Astrocyte (in vitro differentiated cells and primary cell): Measurements from ENCODE around the gene MGAT5. TPM values are rescaled to one million over a fixed set of nuclear protein-coding genes. Genes with fewer than 3 reads are reported as not detected.

ENCODE experiments used
- DNase-seq: peaks from one replicate; pipeline ENCODE4 v3.0.0-alpha.2; 2010; ENCODE audit warnings: low read depth
- FAIRE-seq: peaks from 2 replicates; lab custom pipeline; 2011; peaks lifted over from hg19 to GRCh38; lab: Jason Lieb, UNC
- H2AFZ ChIP-seq: 2 replicates; pipeline ENCODE4 v1.6.0; 2012; ENCODE audit warnings: low read depth, low read length, inconsistent platforms
- H3K27ac ChIP-seq: 2 replicates; pipeline ENCODE4 v1.5.1; 2011; ENCODE audit warnings: low read depth, low read length, inconsistent platforms
- H3K27me3 ChIP-seq: 2 replicates; pipeline ENCODE4 v1.6.0; 2011; ENCODE audit warnings: low read length, inconsistent platforms; ENCODE audit not compliant: insufficient read depth
- H3K36me3 ChIP-seq: 2 replicates; pipeline ENCODE4 v1.5.1; 2011; ENCODE audit warnings: low read length, inconsistent platforms; ENCODE audit not compliant: insufficient read depth
- H3K4me1 ChIP-seq: 2 replicates; pipeline ENCODE4 v1.5.1; 2011; ENCODE audit warnings: low read length, inconsistent platforms; ENCODE audit not compliant: insufficient read depth
- H3K4me2 ChIP-seq: 2 replicates; pipeline ENCODE4 v1.6.0; 2012; ENCODE audit warnings: low read length, inconsistent platforms
- H3K4me3 ChIP-seq: 2 replicates; pipeline ENCODE4 v1.5.1; 2011; ENCODE audit warnings: low read depth, mild to moderate bottlenecking, low read length, inconsistent platforms; ENCODE audit not compliant: insufficient read depth
- H3K79me2 ChIP-seq: 2 replicates; pipeline ENCODE4 v1.6.0; 2012; ENCODE audit warnings: mild to moderate bottlenecking, low read length, inconsistent platforms; ENCODE audit not compliant: insufficient read depth
- H3K9ac ChIP-seq: 2 replicates; pipeline ENCODE4 v1.6.0; 2012; ENCODE audit warnings: mild to moderate bottlenecking, low read length, inconsistent platforms
- H3K9me3 ChIP-seq: 2 replicates; pipeline ENCODE4 v1.5.1; 2012; ENCODE audit warnings: low read depth, mild to moderate bottlenecking, low read length, inconsistent platforms; ENCODE audit not compliant: insufficient read depth
- H4K20me1 ChIP-seq: 2 replicates; pipeline ENCODE4 v1.6.0; 2012; ENCODE audit warnings: low read length, inconsistent platforms; ENCODE audit not compliant: insufficient read depth
- H3K27ac Mint-ChIP-seq: one replicate; pipeline ENCODE4 v1.8.0; 2021; ENCODE audit warnings: mild to moderate bottlenecking, mixed read lengths; ENCODE audit not compliant: unreplicated experiment
- H3K27me3 Mint-ChIP-seq: one replicate; pipeline ENCODE4 v1.8.0; 2021; ENCODE audit warnings: low read depth, mixed read lengths; ENCODE audit not compliant: unreplicated experiment
- H3K36me3 Mint-ChIP-seq: one replicate; pipeline ENCODE4 v1.8.0; 2021; ENCODE audit warnings: low read depth, mixed read lengths; ENCODE audit not compliant: unreplicated experiment
- H3K4me1 Mint-ChIP-seq: one replicate; pipeline ENCODE4 v1.8.0; 2021; ENCODE audit warnings: low read depth, mixed read lengths; ENCODE audit not compliant: unreplicated experiment
- H3K4me3 Mint-ChIP-seq: one replicate; pipeline ENCODE4 v1.8.0; 2021; ENCODE audit warnings: mild to moderate bottlenecking, moderate library complexity, mixed read lengths; ENCODE audit not compliant: unreplicated experiment
- H3K9me3 Mint-ChIP-seq: one replicate; pipeline ENCODE4 v1.8.0; 2021; ENCODE audit warnings: mild to moderate bottlenecking, mixed read lengths; ENCODE audit not compliant: unreplicated experiment
- EZH2 ChIP-seq: IDR thresholded peaks from 2 replicates; pipeline ENCODE4 v1.6.1; 2012; ENCODE audit warnings: mild to moderate bottlenecking, low read length, inconsistent platforms; ENCODE audit not compliant: insufficient read depth
- total RNA-seq: library from RNA; stranded (reverse); gene quantifications from 2 replicates; pipeline ENCODE4 v1.2.1, GENCODE V29; 2021
- TF ChIP-seq, protein P1 (sequence below): IDR thresholded peaks from 2 replicates; pipeline ENCODE4 v1.5.1; 2011; ENCODE audit warnings: low read depth, mild to moderate bottlenecking, inconsistent platforms, low read length, moderate library complexity; ENCODE audit not compliant: insufficient read depth

MGAT5 gene
- total RNA-seq, 1 donor from 2014 or later, result 80.2 TPM

DNA sequence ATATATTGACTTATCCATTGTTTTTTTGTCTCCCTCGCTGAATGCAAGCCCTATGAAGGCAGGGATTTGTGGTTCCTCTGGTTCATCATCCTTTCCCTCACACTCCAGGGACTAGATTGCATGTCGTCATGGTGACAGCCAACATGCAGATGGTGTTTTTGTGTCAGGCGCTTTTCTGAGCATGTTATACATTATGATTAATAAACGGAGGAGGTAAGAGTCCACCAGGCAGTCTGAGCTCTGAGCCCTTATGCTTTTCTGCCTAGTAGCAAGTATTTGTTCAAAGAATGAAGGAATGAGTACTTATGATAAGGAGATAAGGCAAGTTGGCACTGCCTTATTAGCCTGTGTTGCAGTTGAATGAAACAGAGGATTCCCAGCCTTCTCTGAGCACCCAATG is 181.6 kb downstream of the MGAT5 start:
- Histone ChIP-seq H3K9me3 (no peaks in the 10 kb centered on the region), H3K27me3 (no peaks in the 10 kb centered on the region), H3K27ac (no peak overlapping the region), H3K9ac (no peak overlapping the region), H2AFZ (no peak overlapping the region), H4K20me1 (no peaks in the 10 kb centered on the region), H3K79me2 (no peaks in the 10 kb centered on the region), H3K4me3 (no peak overlapping the region), H3K36me3 (no peaks in the 10 kb centered on the region), H3K4me2 (no peak overlapping the region), H3K4me1 (peaks cover 12% of the 10 kb centered on the region)
- H3K27ac Mint-ChIP-seq, result no peak overlapping the region
- no peak overlapping the region for H3K4me3 Mint-ChIP-seq
- no peaks in the 10 kb centered on the region for H3K27me3 Mint-ChIP-seq
- FAIRE-seq (no peak), DNase-seq (no peak)
- TF ChIP-seq EZH2, result no peak
- TF ChIP-seq, protein P1, sequence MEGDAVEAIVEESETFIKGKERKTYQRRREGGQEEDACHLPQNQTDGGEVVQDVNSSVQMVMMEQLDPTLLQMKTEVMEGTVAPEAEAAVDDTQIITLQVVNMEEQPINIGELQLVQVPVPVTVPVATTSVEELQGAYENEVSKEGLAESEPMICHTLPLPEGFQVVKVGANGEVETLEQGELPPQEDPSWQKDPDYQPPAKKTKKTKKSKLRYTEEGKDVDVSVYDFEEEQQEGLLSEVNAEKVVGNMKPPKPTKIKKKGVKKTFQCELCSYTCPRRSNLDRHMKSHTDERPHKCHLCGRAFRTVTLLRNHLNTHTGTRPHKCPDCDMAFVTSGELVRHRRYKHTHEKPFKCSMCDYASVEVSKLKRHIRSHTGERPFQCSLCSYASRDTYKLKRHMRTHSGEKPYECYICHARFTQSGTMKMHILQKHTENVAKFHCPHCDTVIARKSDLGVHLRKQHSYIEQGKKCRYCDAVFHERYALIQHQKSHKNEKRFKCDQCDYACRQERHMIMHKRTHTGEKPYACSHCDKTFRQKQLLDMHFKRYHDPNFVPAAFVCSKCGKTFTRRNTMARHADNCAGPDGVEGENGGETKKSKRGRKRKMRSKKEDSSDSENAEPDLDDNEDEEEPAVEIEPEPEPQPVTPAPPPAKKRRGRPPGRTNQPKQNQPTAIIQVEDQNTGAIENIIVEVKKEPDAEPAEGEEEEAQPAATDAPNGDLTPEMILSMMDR, result no peak
- peaks cover 30% of the 10 kb centered on the region for H3K36me3 Mint-ChIP-seq
- peaks cover 2% of the 10 kb centered on the region for H3K9me3 Mint-ChIP-seq
- H3K4me1 Mint-ChIP-seq, result peaks cover 26% of the 10 kb centered on the region

DNA sequence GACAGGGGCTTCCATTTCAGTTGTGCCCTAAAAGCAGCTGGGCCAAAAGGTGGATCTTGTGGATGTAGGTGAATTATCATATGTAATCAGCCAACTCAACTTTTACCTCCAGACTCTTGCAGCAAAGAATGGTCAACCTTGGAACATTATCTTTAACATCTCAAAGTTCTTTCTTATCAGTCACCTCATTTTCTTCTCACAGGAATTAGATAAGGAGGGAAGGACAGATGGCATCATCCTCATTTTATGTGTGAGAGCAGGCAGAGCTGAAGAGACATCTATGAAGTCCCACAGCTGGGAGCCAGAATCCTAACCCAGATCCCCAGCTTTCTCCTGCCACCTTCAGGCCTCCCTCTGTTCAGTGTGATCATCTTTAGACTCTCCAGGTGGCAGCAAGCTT is 182.1 kb downstream of the MGAT5 start:
- Histone ChIP-seq H3K4me3 (no peak overlapping the region), H4K20me1 (no peaks in the 10 kb centered on the region), H3K9me3 (no peaks in the 10 kb centered on the region), H3K9ac (no peak overlapping the region), H3K79me2 (no peaks in the 10 kb centered on the region), H3K4me2 (no peak overlapping the region), H3K27ac (no peak overlapping the region), H3K4me1 (peaks cover 12% of the 10 kb centered on the region), H3K27me3 (no peaks in the 10 kb centered on the region), H2AFZ (no peak overlapping the region), H3K36me3 (no peaks in the 10 kb centered on the region)
- DNase-seq (no peak), FAIRE-seq (no peak)
- H3K27me3 Mint-ChIP-seq, result no peaks in the 10 kb centered on the region
- no peak overlapping the region for H3K4me3 Mint-ChIP-seq
- peaks cover 28% of the 10 kb centered on the region for H3K36me3 Mint-ChIP-seq
- TF ChIP-seq, protein P1, result no peak
- TF ChIP-seq EZH2, result no peak
- peaks cover 2% of the 10 kb centered on the region for H3K9me3 Mint-ChIP-seq
- no peak overlapping the region for H3K27ac Mint-ChIP-seq
- H3K4me1 Mint-ChIP-seq, result peaks cover 21% of the 10 kb centered on the region

DNA sequence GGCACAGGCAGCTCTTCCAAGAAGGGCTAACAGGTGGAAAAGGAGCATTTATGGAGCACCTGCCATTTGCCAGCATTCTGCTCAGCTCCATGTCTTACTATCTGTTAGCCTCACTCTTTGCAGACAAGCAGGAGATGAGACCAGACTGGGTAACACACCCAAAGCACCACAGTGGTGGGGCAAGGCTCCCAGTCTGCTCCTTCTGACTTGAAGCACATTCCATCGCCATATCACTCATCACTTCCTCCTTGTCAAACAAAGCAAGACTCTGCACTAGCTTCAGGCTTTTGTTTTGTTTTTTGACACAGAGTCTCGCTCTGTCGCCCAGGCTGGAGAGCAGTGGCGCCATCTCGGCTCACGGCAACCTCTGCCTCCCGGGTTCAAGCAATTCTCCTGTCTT is 182.8 kb downstream of the MGAT5 start:
- H3K4me1 ChIP-seq, result peaks cover 10% of the 10 kb centered on the region
- H3K27me3 ChIP-seq, result no peaks in the 10 kb centered on the region
- FAIRE-seq (no peak), DNase-seq (no peak)
- Mint-ChIP-seq H3K9me3 (peaks cover 2% of the 10 kb centered on the region), H3K27me3 (no peaks in the 10 kb centered on the region), H3K27ac (no peak overlapping the region), H3K4me3 (no peak overlapping the region), H3K36me3 (peaks cover 26% of the 10 kb centered on the region), H3K4me1 (peaks cover 16% of the 10 kb centered on the region)
- no peaks in the 10 kb centered on the region for H3K79me2 ChIP-seq
- no peaks in the 10 kb centered on the region for H4K20me1 ChIP-seq
- H3K36me3 ChIP-seq, result no peaks in the 10 kb centered on the region
- no peak overlapping the region for H3K27ac ChIP-seq
- no peak overlapping the region for H2AFZ ChIP-seq
- no peak overlapping the region for H3K4me3 ChIP-seq
- no peak overlapping the region for H3K4me2 ChIP-seq
- no peaks in the 10 kb centered on the region for H3K9me3 ChIP-seq
- no peak for TF ChIP-seq EZH2
- TF ChIP-seq, protein P1, result no peak
- no peak overlapping the region for H3K9ac ChIP-seq
